HG02852 (cell line): ENCODE measurements around the gene TLDC2.

Experiments used
- ATAC-seq: cut with Tn5 transposase; IDR thresholded peaks from one replicate; pipeline ENCODE4 v1.9.1; 2021; ENCODE audit warnings: mild to moderate bottlenecking, moderate library complexity; ENCODE audit not compliant: unreplicated experiment

TLDC2 gene

GRCh38 chr20:36849333-36850065 lies 26.4 kb upstream of the TLDC2 start:
- ATAC-seq, result no peak

GRCh38 chr20:36850759-36851158 lies 25.2 kb upstream of the TLDC2 start:
- no peak for ATAC-seq

GRCh38 chr20:36851490-36851889 lies 24.4 kb upstream of the TLDC2 start:
- ATAC-seq, result no peak

GRCh38 chr20:36852187-36852586 lies 23.8 kb upstream of the TLDC2 start:
- ATAC-seq, result no peak

- ATAC-seq, result no peak
These were observed 21.3 kb upstream of the TLDC2 start for GRCh38 chr20:36854348-36855240.

- no peak for ATAC-seq
These were observed 20.7 kb upstream of the TLDC2 start for GRCh38 chr20:36855241-36855657.

- ATAC-seq, result no peak
These were observed 19.7 kb upstream of the TLDC2 start for GRCh38 chr20:36856195-36856594.

- no peak for ATAC-seq
These were observed 19.0 kb upstream of the TLDC2 start for GRCh38 chr20:36856691-36857635.

- ATAC-seq, result no peak
These were observed 16.7 kb upstream of the TLDC2 start for GRCh38 chr20:36859282-36859555.

GRCh38 chr20:36859700-36860330 lies 16.1 kb upstream of the TLDC2 start:
- ATAC-seq, result no peak

- ATAC-seq, result no peak
These were observed 15.6 kb upstream of the TLDC2 start for GRCh38 chr20:36860339-36860738.

- ATAC-seq, result no peak
These were observed 14.9 kb upstream of the TLDC2 start for GRCh38 chr20:36860811-36861624.

- no peak for ATAC-seq
These were observed 14.4 kb upstream of the TLDC2 start for GRCh38 chr20:36861625-36861874.

- ATAC-seq, result no peak
These were observed 13.8 kb upstream of the TLDC2 start for GRCh38 chr20:36861875-36862801.

GRCh38 chr20:36862857-36863668 lies 12.9 kb upstream of the TLDC2 start:
- peak; percentile 45 for ATAC-seq

GRCh38 chr20:36865076-36865860 lies 10.7 kb upstream of the TLDC2 start:
- no peak for ATAC-seq

- ATAC-seq, result no peak
These were observed 10.1 kb upstream of the TLDC2 start for GRCh38 chr20:36865861-36866149.

- no peak for ATAC-seq
These were observed 9.8 kb upstream of the TLDC2 start for GRCh38 chr20:36866164-36866563.
